ENCODE results near the gene RPS25.

- no peak for TF ChIP-seq CTCF (IDR thresholded peaks at IDR 0.05; ENCODE audit: low read length)
- no peak for TF ChIP-seq EZH2 (optimal IDR thresholded peaks at IDR 0.05; ENCODE audit: low read depth, low read length)
Measured at GRCh38 chr11:119044708-119045107, 26.6 kb upstream of the RPS25 start.
